Brain microvascular endothelial cell (primary cell): Measurements from ENCODE around the gene RAPGEFL1.
A peak's percentile ranks its signal among the peaks of the same experiment; 100 is the strongest.
"Not testable (repeated sequence)": the region's sequence is repeated elsewhere in the genome, so short reads cannot be mapped to it uniquely, and the experiment has no call there.

Source experiments
- DNase-seq: peaks from one replicate; pipeline ENCODE4 v3.0.0-alpha.2; 2020
- H3K27ac ChIP-seq: fragments of 250-450 bp; sonication (Bioruptor Pico); 2 replicates; pipeline ENCODE4 v1.5.1; 2020; ENCODE audit warnings: mild to moderate bottlenecking, moderate library complexity
- H3K27me3 ChIP-seq: fragments of 250-450 bp; sonication (Bioruptor Pico); replicated peaks from 2 replicates; pipeline ENCODE4 v1.5.1; 2020; ENCODE audit warnings: mild to moderate bottlenecking
- H3K36me3 ChIP-seq: fragments of 250-450 bp; sonication (Bioruptor Pico); replicated peaks from 2 replicates; pipeline ENCODE4 v1.5.1; 2020; ENCODE audit warnings: mild to moderate bottlenecking
- H3K4me3 ChIP-seq: 2 replicates; pipeline ENCODE4 v1.5.1; 2011; ENCODE audit warnings: low read depth, mild to moderate bottlenecking, control low read depth, low read length, moderate library complexity
- in situ Hi-C: cut with HindIII; loops from 2 replicates; pipeline ENCODE4 v1.10.0; 2017; ENCODE audit warnings: low sequenced_read_pairs, low pct_ligation_motif_present
- TF ChIP-seq, protein P1 (sequence below): IDR thresholded peaks from 2 replicates; pipeline ENCODE4 v1.5.1; 2011; ENCODE audit warnings: low read depth, mild to moderate bottlenecking, moderate library complexity, low read length, control low read depth, inconsistent platforms; ENCODE audit errors: missing control alignments

RAPGEFL1 gene

DNA sequence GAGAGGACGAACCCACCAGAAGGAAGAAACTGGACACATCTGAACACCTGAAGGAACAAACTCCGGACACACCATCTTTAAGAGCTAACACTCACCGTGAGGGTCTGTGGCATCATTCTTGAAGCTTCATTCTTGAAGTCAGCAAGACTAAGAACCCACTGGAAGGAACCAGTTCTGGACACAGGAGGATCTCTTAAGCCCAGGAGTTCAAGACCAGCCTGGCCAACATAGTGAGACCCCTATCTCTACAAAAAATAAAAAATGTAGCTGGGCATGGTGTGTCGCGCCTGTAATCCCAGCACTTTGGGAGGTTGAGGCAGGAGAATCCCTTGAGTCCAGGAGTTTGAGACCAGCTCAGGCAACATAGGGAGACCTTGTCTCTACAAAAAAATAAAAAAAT, 21.3 kb downstream of the RAPGEFL1 start:
- H3K27ac ChIP-seq: no peak overlapping the region
- TF ChIP-seq, protein P1, sequence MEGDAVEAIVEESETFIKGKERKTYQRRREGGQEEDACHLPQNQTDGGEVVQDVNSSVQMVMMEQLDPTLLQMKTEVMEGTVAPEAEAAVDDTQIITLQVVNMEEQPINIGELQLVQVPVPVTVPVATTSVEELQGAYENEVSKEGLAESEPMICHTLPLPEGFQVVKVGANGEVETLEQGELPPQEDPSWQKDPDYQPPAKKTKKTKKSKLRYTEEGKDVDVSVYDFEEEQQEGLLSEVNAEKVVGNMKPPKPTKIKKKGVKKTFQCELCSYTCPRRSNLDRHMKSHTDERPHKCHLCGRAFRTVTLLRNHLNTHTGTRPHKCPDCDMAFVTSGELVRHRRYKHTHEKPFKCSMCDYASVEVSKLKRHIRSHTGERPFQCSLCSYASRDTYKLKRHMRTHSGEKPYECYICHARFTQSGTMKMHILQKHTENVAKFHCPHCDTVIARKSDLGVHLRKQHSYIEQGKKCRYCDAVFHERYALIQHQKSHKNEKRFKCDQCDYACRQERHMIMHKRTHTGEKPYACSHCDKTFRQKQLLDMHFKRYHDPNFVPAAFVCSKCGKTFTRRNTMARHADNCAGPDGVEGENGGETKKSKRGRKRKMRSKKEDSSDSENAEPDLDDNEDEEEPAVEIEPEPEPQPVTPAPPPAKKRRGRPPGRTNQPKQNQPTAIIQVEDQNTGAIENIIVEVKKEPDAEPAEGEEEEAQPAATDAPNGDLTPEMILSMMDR: no peak
- in situ Hi-C loops: loop anchor here (25.0 kb wide), 1 partner anchor 89 kb away; the partner anchor contains the start of gene CDC6
- no peak for DNase-seq
- H3K4me3 ChIP-seq: no peak overlapping the region
- H3K36me3 ChIP-seq: no peaks in the 10 kb centered on the region
- no peaks in the 10 kb centered on the region for H3K27me3 ChIP-seq

GRCh38 chr17:40203131-40203530, 25.9 kb downstream of the RAPGEFL1 start:
- no peak for DNase-seq
- Histone ChIP-seq H3K4me3 (no peak overlapping the region), H3K36me3 (no peaks in the 10 kb centered on the region), H3K27me3 (no peaks in the 10 kb centered on the region), H3K27ac (no peak overlapping the region)
- TF ChIP-seq, protein P1: no peak
- in situ Hi-C loops: no loop called here

DNA sequence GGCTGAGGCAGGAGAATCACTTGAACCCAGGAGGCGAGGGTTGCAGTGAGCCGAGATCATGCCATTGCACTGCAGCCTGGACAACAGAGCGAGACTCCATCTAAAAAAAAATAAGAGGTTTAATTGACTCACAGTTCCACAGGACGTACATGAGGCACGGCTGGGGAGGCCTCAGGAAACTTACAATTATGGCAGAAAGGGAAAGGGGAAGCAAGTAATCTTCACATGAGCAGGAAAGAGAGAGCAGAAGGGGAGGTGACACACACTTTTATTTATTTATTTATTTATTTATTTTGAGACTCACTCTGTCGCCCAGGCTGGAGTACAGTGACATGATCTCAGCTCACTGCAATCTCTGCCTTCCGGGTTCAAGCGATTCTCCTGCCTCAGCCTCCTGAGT, 28.9 kb downstream of the RAPGEFL1 start:
- in situ Hi-C loops, DNase-seq, H3K4me3 ChIP-seq, H3K27ac ChIP-seq, H3K36me3 ChIP-seq, H3K27me3 ChIP-seq: not testable (repeated sequence)

DNA sequence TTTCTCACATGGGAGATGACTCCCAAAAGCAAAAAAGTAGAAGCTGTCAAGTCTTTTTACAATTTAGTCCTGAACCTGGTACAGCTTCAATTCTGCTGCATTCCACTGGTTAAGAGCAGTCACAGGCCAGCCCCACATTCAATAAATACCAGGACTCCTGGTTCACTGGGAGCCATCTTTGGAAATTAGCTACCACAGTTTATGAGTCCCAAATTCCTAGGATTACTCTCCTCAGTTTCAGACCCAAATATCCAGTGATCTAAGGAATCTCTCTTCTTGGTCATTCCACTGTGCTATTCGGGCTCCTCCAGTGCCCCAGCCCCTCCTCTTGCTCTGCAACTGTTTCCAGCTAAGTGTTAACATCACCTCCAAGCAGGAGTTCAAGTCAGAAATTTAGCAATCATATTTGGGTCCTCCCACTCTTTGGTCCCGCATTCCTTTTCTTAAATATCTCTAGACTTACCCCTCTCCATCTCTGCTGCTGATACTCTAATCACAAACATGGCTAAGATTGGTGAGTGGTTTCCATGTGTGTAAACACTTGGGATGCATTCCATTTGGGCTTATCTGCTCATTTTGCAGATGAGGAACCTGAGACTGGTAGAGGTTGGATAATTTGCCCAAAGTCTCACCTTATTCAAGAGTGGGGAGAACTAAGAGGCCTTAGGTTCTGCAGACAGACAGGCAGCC, 32.3 kb downstream of the RAPGEFL1 start:
- Histone ChIP-seq H3K27ac (no peak overlapping the region), H3K27me3 (no peaks in the 10 kb centered on the region), H3K4me3 (no peak overlapping the region), H3K36me3 (no peaks in the 10 kb centered on the region)
- in situ Hi-C loops: no loop called here
- no peak for DNase-seq
- TF ChIP-seq, protein P1: no peak

GRCh38 chr17:40213914-40214313, 36.6 kb downstream of the RAPGEFL1 start:
- in situ Hi-C loops, DNase-seq, H3K36me3 ChIP-seq, H3K27ac ChIP-seq, H3K27me3 ChIP-seq, H3K4me3 ChIP-seq: not testable (repeated sequence)

- in situ Hi-C loops: no loop called here
- TF ChIP-seq, protein P1: no peak
- Histone ChIP-seq H3K27ac (peak overlapping the region; percentile 95), H3K36me3 (no peaks in the 10 kb centered on the region), H3K4me3 (peak overlapping the region; percentile 89), H3K27me3 (no peaks in the 10 kb centered on the region)
- no peak for DNase-seq
Observed at GRCh38 chr17:40218006-40218739, 40.9 kb downstream of the RAPGEFL1 start.
